GM12892 (cell line): ENCODE measurements around the gene UPB1.

Experiments
- POLR2A ChIP-seq: IDR thresholded peaks from 2 replicates; pipeline ENCODE4 v1.6.1; 2011; ENCODE audit warnings: low read depth, low read length, control low read depth
- POLR2AphosphoS5 ChIP-seq: IDR thresholded peaks from 2 replicates; pipeline ENCODE4 v1.6.1; 2011; ENCODE audit warnings: low read depth, low read length, control low read depth
- TAF1 ChIP-seq: IDR thresholded peaks from 2 replicates; pipeline ENCODE4 v1.6.1; 2011; ENCODE audit warnings: low read depth, mild to moderate bottlenecking, control low read depth, low read length, borderline replicate concordance

DNA sequence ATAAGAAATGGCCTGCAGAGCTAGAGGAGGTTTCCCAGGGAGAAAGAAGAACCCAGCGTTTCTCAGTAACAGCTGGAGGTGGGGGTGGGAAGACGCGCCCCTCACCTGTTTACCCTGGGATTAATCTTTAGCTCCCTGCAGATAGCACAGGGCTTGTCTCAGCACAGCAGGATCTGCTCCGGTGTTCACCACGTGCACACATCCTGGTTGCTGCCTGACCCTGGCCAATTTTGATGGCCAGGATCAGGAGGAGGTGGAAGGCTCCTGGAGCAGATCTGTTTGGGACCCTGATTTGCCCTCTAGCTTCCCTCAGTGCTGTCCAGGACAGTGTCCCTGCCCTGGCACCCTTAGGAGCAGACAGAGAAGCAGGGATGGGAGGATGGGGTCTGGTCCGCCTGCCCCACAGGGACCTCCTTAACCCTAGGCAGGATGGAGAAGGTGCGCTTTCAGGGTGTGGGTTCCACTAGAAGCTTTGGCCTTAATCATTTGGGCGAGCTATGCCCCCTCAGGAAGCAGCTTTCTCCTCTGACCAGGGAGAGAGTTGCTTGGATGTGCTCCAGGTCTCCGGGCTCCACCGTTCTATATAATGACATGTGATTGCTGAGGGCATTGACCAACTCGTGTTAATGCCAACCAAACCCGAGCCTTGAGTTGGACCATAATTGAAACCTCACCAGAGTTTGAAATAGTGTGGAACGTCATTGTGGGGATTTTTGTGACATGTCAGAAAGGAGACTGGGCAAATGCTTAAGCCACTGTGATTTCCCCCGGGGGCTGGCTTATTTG lies 19.3 kb downstream of the UPB1 start:
- TF ChIP-seq POLR2A (no peak), TAF1 (no peak), POLR2AphosphoS5 (no peak)
